Mesothelial cell of epicardium (in vitro differentiated cells): ENCODE data around the gene PTMA. TPM values are rescaled to one million over a fixed set of nuclear protein-coding genes. Genes with fewer than 3 reads are reported as not detected.
"Not testable (repeated sequence)": the region's sequence is repeated elsewhere in the genome, so short reads cannot be mapped to it uniquely, and the experiment has no call there.

ENCODE experiments used
- DNase-seq, 2 experiments: peaks; one replicate each; pipeline ENCODE4 v3.0.0; 2021; ENCODE audit warnings: low spot score in 2 of 2; ENCODE audit not compliant: unreplicated experiment in 2 of 2
- H3K27ac Mint-ChIP-seq: 2 replicates; pipeline ENCODE4 v1.8.0; 2021; ENCODE audit warnings: mixed read lengths
- H3K27me3 Mint-ChIP-seq: 2 replicates; pipeline ENCODE4 v1.8.0; 2021; ENCODE audit warnings: low read depth, mixed read lengths
- H3K36me3 Mint-ChIP-seq: 2 replicates; pipeline ENCODE4 v1.8.0; 2021; ENCODE audit warnings: mixed read lengths
- H3K4me1 Mint-ChIP-seq: 2 replicates; pipeline ENCODE4 v1.8.0; 2021; ENCODE audit warnings: mixed read lengths
- H3K4me3 Mint-ChIP-seq: 2 replicates; pipeline ENCODE4 v1.8.0; 2021; ENCODE audit warnings: mild to moderate bottlenecking, moderate library complexity, mixed read lengths
- H3K9me3 Mint-ChIP-seq: 2 replicates; pipeline ENCODE4 v1.8.0; 2021; ENCODE audit warnings: mixed read lengths
- CTCF ChIP-seq: fragments of 200-600 bp; sonication (generic); IDR thresholded peaks from one replicate; pipeline ENCODE4 v1.5.0; 2021; ENCODE audit warnings: antibody characterized with exemption; ENCODE audit not compliant: unreplicated experiment
- total RNA-seq: library from RNA; stranded (reverse); gene quantifications from 3 replicates; pipeline ENCODE4 v1.2.1, GENCODE V29; 2021

PTMA gene
- total RNA-seq, 1 donor from 2014 or later, result 1,149 TPM

DNA sequence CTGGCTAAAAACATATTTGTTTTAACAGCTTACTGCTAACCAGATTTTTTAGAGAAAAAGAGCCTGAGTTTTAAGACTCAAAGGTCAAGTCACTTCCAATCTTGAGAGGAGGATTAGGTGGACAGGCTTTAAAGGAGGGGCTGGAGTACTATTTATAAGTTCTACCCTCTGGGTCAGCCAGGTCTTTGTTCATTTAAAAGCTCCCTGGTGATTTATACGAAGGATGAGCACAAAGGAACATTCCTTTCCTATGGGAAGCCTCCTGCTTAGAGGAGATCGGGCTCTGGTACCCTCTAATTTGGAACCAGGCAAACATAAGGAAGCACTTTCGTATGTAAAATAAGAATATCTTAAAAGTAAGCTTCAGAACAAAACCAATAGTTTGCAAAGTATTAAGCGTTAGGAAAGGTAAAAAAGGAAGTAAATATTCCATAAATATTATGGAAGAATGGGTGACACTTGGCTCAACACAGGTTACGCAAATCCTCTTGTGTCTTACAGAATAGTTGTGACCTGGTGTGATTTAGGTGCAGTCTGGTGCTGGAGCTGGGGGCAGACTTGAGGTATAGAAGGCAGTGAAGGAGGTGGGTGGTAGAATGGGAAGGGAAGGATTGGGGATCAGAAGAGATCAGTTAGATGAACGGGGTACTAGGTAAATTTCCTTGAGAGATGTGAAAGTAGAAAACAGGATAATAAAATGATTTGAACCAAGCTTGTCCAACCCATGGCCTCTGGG is 37.1 kb downstream of the PTMA start:
- Mint-ChIP-seq H3K9me3 (no peaks in the 10 kb centered on the region), H3K27me3 (no peaks in the 10 kb centered on the region), H3K36me3 (no peaks in the 10 kb centered on the region), H3K27ac (no peak overlapping the region), H3K4me3 (no peak overlapping the region), H3K4me1 (no peaks in the 10 kb centered on the region)
- no peak for TF ChIP-seq CTCF
- no peak for DNase-seq

DNA sequence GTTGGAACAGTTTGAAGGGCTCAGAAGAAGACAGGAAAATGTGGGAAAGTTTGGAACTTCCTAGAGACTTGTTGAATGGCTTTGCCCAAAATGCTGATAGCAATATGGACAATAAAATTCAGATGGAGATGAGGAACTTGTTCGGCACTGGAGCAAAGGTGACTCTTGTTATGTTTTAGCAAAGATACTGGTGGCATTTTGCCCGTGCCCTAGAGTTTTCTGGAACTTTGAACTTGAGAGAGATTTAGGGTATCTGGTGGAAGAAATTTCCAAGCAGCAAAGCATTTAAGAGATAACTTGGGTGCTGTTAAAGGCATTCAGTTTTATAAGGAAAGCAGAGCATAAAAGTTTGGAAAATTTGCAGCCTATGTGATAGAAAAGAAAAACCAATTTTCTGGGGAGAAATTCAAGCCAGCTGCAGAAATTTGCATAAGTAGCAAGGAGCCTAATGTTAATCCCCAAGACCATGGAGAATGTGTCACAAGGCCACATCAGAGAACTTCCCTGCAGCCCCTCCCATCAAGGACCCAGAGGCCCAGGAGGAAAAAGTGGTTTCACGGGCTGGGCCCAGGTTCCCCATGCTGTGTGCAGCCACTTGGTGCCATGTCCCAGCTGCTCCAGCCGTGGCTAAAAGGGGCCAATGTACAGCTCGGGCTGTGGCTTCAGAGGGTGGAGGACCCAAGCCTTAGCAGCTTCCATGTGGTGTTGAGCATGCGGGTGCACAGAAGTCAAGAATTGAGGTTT is 40.0 kb downstream of the PTMA start:
- H3K27ac Mint-ChIP-seq, result not testable (repeated sequence)

DNA sequence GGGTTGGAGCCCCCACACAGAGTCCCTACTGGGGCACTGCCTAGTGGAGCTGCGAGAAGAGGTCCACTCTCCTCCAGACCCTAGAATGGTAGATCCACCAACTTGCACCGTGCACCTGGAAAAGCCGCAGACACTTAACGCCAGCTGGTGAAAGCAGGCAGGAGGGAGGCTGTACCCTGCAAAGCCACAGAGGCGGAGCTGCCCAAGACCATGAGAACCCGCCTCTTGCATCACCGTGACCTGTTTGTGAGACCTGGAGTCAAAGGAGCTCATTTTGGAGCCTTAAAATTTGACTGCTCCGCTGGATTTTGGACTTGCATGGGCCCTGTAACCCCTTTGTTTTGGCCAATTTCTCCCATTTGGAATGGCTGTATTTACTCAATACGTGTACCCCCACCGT is 40.7 kb downstream of the PTMA start:
- not testable (repeated sequence) for DNase-seq, H3K9me3 Mint-ChIP-seq, H3K27me3 Mint-ChIP-seq

More for the DNA sequence above, 40.0 kb downstream of the PTMA start:
- H3K9me3 Mint-ChIP-seq, H3K4me1 Mint-ChIP-seq, H3K27me3 Mint-ChIP-seq, DNase-seq, H3K4me3 Mint-ChIP-seq, H3K36me3 Mint-ChIP-seq: not testable (repeated sequence)

DNA sequence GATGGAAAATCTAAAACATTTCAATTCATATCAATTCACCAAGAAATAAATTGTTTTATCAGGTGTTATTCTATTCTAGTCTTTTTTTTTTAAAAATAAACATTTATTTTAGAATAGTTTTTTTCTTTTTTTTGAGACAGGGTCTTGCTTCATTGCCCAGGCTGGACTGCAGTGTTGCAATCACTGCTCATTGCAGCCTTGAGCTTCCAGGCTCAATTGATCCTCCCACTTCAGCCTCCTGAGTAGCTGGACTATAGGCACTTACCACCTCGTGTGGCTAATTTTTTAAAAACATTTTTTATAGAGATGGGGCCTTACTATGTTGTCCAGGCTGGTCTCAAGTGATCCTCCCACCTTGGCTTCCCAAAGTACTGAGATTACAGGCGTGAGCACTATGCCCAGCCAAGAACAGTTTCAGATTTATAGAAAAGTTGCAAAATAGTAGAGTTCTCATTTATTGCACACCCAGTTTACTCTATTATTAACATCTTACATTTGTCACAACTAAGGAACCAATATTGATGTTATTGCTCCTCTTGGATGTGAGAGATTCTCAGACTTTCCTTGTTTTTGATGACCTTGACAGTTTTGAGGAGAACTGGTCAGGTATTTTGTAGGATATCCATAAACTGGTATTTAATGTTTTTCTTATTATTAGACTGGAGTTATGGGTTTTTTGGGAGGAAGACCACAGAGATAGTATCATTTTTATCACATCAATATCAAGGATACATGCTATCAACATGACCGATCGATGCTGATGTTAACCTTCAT is 42.9 kb downstream of the PTMA start:
- H3K4me1 Mint-ChIP-seq, result no peaks in the 10 kb centered on the region
- no peaks in the 10 kb centered on the region for H3K9me3 Mint-ChIP-seq
- H3K36me3 Mint-ChIP-seq, result no peaks in the 10 kb centered on the region
- H3K4me3 Mint-ChIP-seq, result no peak overlapping the region
- DNase-seq, result no peak
- no peaks in the 10 kb centered on the region for H3K27me3 Mint-ChIP-seq
- no peak overlapping the region for H3K27ac Mint-ChIP-seq
- TF ChIP-seq CTCF, result no peak

More for the DNA sequence above, 40.7 kb downstream of the PTMA start:
- H3K36me3 Mint-ChIP-seq, H3K27ac Mint-ChIP-seq, H3K4me1 Mint-ChIP-seq, H3K4me3 Mint-ChIP-seq: not testable (repeated sequence)

DNA sequence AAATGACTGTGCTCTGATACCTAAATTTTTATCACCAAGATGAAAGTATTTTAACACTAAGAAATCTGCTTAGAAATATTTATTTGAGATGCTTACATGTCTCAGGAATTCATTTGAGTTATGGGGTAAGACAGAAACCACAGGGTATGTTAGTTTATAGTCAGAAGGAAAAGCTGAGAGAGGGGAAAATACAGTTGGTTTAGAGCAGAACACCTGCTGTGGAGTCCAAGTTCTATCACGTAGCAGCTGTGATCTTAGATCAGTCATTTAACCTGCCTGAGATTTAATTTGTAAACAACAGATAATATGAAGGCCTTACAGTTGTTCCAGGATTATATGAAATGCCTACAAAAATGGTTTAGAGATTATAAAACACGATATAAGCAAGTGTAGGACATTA is 43.7 kb downstream of the PTMA start:
- no peak overlapping the region for H3K27ac Mint-ChIP-seq

DNA sequence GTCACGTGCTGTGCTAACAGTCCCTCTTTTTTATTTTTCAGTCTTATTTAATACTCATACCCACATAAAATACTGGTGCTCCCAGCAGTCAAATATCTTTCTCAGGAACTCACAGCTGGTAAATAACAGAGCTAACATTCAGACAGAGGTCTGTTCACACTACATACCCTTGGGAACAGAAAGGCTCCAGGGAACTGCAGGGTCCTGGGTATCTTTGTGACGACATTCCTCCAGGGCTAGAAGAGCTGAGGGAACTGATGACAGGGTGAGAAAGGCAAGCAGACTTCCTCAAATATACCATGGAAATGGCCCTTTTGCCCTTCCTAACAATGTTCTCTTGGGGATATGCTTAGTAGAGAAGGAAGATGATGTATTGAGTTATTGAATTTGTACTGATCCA is 53.4 kb downstream of the PTMA start:
- no peak overlapping the region for H3K4me3 Mint-ChIP-seq
- H3K27ac Mint-ChIP-seq, result no peak overlapping the region
- H3K9me3 Mint-ChIP-seq, result no peaks in the 10 kb centered on the region
- H3K36me3 Mint-ChIP-seq, result no peaks in the 10 kb centered on the region
- DNase-seq, result no peak
- H3K4me1 Mint-ChIP-seq, result peaks cover 11% of the 10 kb centered on the region
- no peak for TF ChIP-seq CTCF
- H3K27me3 Mint-ChIP-seq, result no peaks in the 10 kb centered on the region

More for the DNA sequence above, 43.7 kb downstream of the PTMA start:
- Mint-ChIP-seq H3K4me1 (no peaks in the 10 kb centered on the region), H3K9me3 (no peaks in the 10 kb centered on the region), H3K4me3 (no peak overlapping the region), H3K36me3 (no peaks in the 10 kb centered on the region), H3K27me3 (no peaks in the 10 kb centered on the region)
- no peak for DNase-seq
- TF ChIP-seq CTCF, result no peak

Other genes with a start within 250 kb of the PTMA start
- 631 to 645 TPM (median 634 TPM) in 3 replicates for gene NCL, start 244.0 kb upstream of the PTMA start, total RNA-seq
- 0.09 to 0.13 TPM in 2 of 3 replicates, not detected in the other for gene NMUR1, start 178.1 kb upstream of the PTMA start, total RNA-seq
- not detected in 3 replicates for gene TEX44, start 115.7 kb upstream of the PTMA start, total RNA-seq
- gene PDE6D, start 72.8 kb downstream of the PTMA start, total RNA-seq, result 15.2 to 16.5 TPM (median 15.4 TPM) in 3 replicates
- 53.6 to 58.9 TPM (median 57.3 TPM) in 3 replicates for gene COPS7B, start 77.9 kb downstream of the PTMA start, total RNA-seq
- 0.72 to 0.80 TPM (median 0.73 TPM) in 3 replicates for gene NPPC, start 217.9 kb downstream of the PTMA start, total RNA-seq